Fibroblast of skin of left quadriceps (primary cell): ENCODE measurements around the gene COL25A1.

ENCODE experiments used
- DNase-seq, 2 experiments: peaks; one replicate each; pipeline ENCODE4 v3.0.0-alpha.2; 2013; ENCODE audit warnings: low read depth in 2 of 2

The COL25A1 gene

GRCh38 chr4:109291707-109292238 is 10.7 kb downstream of the COL25A1 start:
- DNase-seq, result no peak

GRCh38 chr4:109290918-109291317 is 11.5 kb downstream of the COL25A1 start:
- no peak for DNase-seq

- no peak for DNase-seq
Observed at GRCh38 chr4:109278594-109279031, 23.8 kb downstream of the COL25A1 start.

GRCh38 chr4:109276482-109277095 is 25.9 kb downstream of the COL25A1 start:
- no peak for DNase-seq

GRCh38 chr4:109275066-109275745 is 27.3 kb downstream of the COL25A1 start:
- DNase-seq, result no peak

- DNase-seq, result no peak
Observed at GRCh38 chr4:109266891-109267290, 35.6 kb downstream of the COL25A1 start.

- DNase-seq, result no peak
Observed at GRCh38 chr4:109266236-109266635, 36.2 kb downstream of the COL25A1 start.

- no peak for DNase-seq
Observed at GRCh38 chr4:109263721-109264120, 38.7 kb downstream of the COL25A1 start.

- no peak for DNase-seq
Observed at GRCh38 chr4:109256818-109257217, 45.6 kb downstream of the COL25A1 start.

GRCh38 chr4:109254845-109255244 is 47.6 kb downstream of the COL25A1 start:
- DNase-seq, result no peak

GRCh38 chr4:109251396-109251795 is 51.1 kb downstream of the COL25A1 start:
- DNase-seq, result no peak

- DNase-seq, result no peak
Observed at GRCh38 chr4:109248322-109248900, 54.0 kb downstream of the COL25A1 start.

- no peak for DNase-seq
Observed at GRCh38 chr4:109243871-109244270, 58.6 kb downstream of the COL25A1 start.

GRCh38 chr4:109238746-109239145 is 63.7 kb downstream of the COL25A1 start:
- no peak for DNase-seq

- DNase-seq, result no peak
Observed at GRCh38 chr4:109235683-109236082, 66.8 kb downstream of the COL25A1 start.

GRCh38 chr4:109234596-109234995 is 67.9 kb downstream of the COL25A1 start:
- DNase-seq, result no peak

GRCh38 chr4:109233570-109233969 is 68.9 kb downstream of the COL25A1 start:
- DNase-seq, result no peak

GRCh38 chr4:109232681-109233080 is 69.8 kb downstream of the COL25A1 start:
- DNase-seq, result peak in 1 of 2 experiments; percentile 1

GRCh38 chr4:109231331-109231730 is 71.1 kb downstream of the COL25A1 start:
- DNase-seq, result no peak

GRCh38 chr4:109229028-109229427 is 73.4 kb downstream of the COL25A1 start:
- DNase-seq, result no peak

GRCh38 chr4:109218288-109218687 is 84.2 kb downstream of the COL25A1 start:
- DNase-seq, result no peak

GRCh38 chr4:109216085-109216696 is 86.3 kb downstream of the COL25A1 start:
- no peak for DNase-seq
